Colonic mucosa (tissue), 4 donors: ENCODE results near the gene WDR93. TPM values are rescaled to one million over a fixed set of nuclear protein-coding genes. Genes with fewer than 3 reads are reported as not detected.

Experiments
- DNase-seq: peaks from one replicate; pipeline ENCODE4 v3.0.0-alpha.2; 2020
- H3K27ac ChIP-seq: fragments of 200-600 bp; one replicate; pipeline ENCODE4 v1.8.0; 2021
- H3K27me3 ChIP-seq: fragments of 200-600 bp; one replicate; pipeline ENCODE4 v1.8.0; 2021
- H3K36me3 ChIP-seq: fragments of 200-600 bp; one replicate; pipeline ENCODE4 v1.8.0; 2021
- H3K4me1 ChIP-seq: fragments of 200-600 bp; one replicate; pipeline ENCODE4 v1.8.0; 2021; ENCODE audit warnings: mild to moderate bottlenecking
- H3K4me3 ChIP-seq: fragments of 200-600 bp; one replicate; pipeline ENCODE4 v1.8.0; 2021
- H3K9ac ChIP-seq, 2 donors: one replicate each; pipeline ENCODE4 v1.7.0; 2013; ENCODE audit warnings: control low read depth in 2 of 2, low read depth in 2 of 2, low read length in 2 of 2
- H3K9me3 ChIP-seq: fragments of 200-600 bp; one replicate; pipeline ENCODE4 v1.8.0; 2021
- CTCF ChIP-seq: fragments of 200-600 bp; IDR thresholded peaks from one replicate; pipeline ENCODE4 v1.8.0; 2022; ENCODE audit warnings: antibody characterized with exemption, mild to moderate bottlenecking
- intact Hi-C: fragments of 100-400 bp; cut with DNase I; formaldehyde crosslinking; loops from one replicate; pipeline ENCODE4 v1.14.1; 2022
- total RNA-seq, 2 donors: library from RNA; stranded (reverse); fragmentation: NEBNext Ultra II Directional in 1 of 2; extraction: Animal tissue kit (Norgen Biotek cat#: 25700) in 1 of 2; gene quantifications; one replicate each; pipeline ENCODE4 v1.2.1, GENCODE V29; 2021
- donor health status: healthy.
- donor health status: DM: no; HTN: no; CAD: no.
- donor health status: DM: no; HTN: no; CAD: no.

WDR93 gene
- total RNA-seq, 2 donors from 2014 or later: 0.13 TPM; not detected in 1

DNA sequence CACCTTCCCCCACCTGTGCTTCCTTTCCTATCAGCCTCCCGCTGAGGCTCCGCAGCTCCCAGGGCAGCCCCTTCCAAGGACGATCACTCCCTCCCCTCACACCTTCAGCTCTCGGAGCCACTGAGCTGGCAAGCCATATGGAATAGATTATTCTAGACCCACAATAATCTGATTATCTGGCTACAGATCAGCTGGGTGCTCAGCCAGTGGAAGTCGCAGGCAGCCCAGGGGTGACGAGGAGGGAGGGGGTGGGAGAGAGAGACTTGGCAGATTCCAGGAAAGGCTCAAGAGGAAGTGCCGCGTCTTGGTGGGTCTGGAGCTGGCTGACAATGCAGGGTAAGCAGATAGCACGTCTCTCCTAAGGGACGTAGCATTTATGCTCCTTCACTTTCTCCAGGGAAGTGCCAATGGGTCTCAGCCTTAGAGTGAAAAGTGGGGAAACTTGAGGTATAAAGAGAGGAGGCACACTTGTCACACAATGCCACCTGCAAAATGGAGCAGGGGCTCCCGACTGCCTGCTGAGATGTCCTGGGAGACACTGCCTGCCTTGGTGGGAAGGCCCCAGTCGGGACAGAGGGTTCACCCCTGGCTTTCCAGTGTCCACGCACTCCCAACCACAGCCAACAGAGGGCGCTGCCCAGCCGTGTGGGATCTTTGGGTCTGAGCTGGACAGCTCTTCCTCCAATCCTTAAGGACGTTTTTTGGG is 69.8 kb downstream of the WDR93 start:
- peak overlapping the region in 1 of 2 donors; percentile 62 for H3K9ac ChIP-seq
- H3K27ac ChIP-seq: no peak overlapping the region
- H3K4me3 ChIP-seq: no peak overlapping the region
- H3K27me3 ChIP-seq: no peaks in the 10 kb centered on the region
- DNase-seq: peak; percentile 94
- no peaks in the 10 kb centered on the region for H3K36me3 ChIP-seq
- H3K9me3 ChIP-seq: no peaks in the 10 kb centered on the region
- peak; percentile 98 for TF ChIP-seq CTCF
- peaks cover 12% of the 10 kb centered on the region for H3K4me1 ChIP-seq
- intact Hi-C loops: loop anchor here (2.0 kb wide), 1 partner anchor 114 kb away; no protein-coding TSS in a partner anchor

- Histone ChIP-seq H3K27me3 (no peaks in the 10 kb centered on the region), H3K9me3 (no peaks in the 10 kb centered on the region), H3K4me1 (peaks cover 12% of the 10 kb centered on the region), H3K4me3 (no peak overlapping the region), H3K36me3 (no peaks in the 10 kb centered on the region), H3K27ac (peak overlapping the region; percentile 65), H3K9ac (peak overlapping the region; percentile 45 to 62)
- peak; percentile 34 for TF ChIP-seq CTCF
- intact Hi-C loops: loop anchor here (2.0 kb wide), 1 partner anchor 114 kb away; no protein-coding TSS in a partner anchor
- no peak for DNase-seq
Observed at GRCh38 chr15:89761009-89761831, 70.6 kb downstream of the WDR93 start.

- H3K4me1 ChIP-seq: peaks cover 12% of the 10 kb centered on the region
- no peaks in the 10 kb centered on the region for H3K9me3 ChIP-seq
- TF ChIP-seq CTCF: no peak
- H3K27me3 ChIP-seq: no peaks in the 10 kb centered on the region
- H3K27ac ChIP-seq: peak overlapping the region; percentile 65
- peak overlapping the region; percentile 20 to 62 for H3K9ac ChIP-seq
- no peak overlapping the region for H3K4me3 ChIP-seq
- no peaks in the 10 kb centered on the region for H3K36me3 ChIP-seq
- DNase-seq: peak; percentile 72
- intact Hi-C loops: loop anchor here (2.0 kb wide), 1 partner anchor 113 kb away; no protein-coding TSS in a partner anchor
Observed at GRCh38 chr15:89761929-89762328, 71.3 kb downstream of the WDR93 start.

- intact Hi-C loops: no loop called here
- Histone ChIP-seq H3K9ac (no peak overlapping the region), H3K27me3 (no peaks in the 10 kb centered on the region), H3K9me3 (no peaks in the 10 kb centered on the region), H3K4me3 (no peak overlapping the region), H3K4me1 (peaks cover 19% of the 10 kb centered on the region), H3K36me3 (no peaks in the 10 kb centered on the region), H3K27ac (no peak overlapping the region)
- DNase-seq: no peak
- no peak for TF ChIP-seq CTCF
Observed at GRCh38 chr15:89765694-89766093, 75.1 kb downstream of the WDR93 start.

DNA sequence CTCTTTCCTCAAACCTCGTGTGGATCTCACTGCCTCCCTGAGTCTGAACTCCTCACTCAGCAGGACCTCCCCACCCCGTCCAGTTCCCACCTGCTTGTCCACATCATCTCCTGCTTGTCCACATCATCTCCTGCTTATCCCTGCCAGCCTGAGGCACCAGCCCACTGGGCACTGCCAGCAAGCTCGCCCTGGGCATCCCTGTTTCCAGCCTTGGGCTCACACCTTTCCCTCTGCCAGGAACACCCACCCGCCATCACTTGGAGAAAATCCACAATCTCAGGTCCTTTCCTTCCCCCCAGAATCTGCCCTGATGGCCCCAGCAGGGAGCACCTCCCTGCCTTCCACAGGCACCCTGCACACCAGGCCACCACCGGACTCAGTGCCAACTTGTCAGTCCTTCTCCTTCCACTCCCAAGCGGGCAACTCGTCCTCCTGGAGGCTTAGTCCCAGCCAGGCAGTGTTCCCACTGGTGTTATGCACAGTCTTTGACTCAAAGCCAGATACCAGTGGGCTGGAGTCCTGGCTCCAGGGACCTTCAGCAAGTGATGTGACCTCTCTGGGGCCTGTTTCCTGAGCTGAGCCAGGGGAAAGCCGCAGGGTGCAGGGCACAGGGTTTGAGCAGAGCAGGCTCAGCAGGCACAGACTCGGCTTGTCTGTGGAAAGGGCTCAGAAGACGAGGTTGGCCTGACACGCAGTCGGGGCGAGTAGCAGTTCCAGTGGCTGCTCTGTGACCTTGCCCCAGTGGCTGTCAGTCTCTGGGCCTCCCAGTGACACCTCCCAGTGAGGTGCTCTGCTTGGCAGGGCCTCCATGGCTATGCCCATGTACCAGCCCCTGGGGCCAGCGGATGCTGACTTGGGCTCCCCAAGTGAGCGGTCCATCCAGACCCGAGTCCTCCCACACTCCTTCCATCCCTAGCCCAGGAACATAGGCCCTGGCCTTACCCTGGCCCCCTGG is 76.0 kb downstream of the WDR93 start:
- Histone ChIP-seq H3K36me3 (no peaks in the 10 kb centered on the region), H3K9me3 (no peaks in the 10 kb centered on the region), H3K27ac (no peak overlapping the region), H3K27me3 (no peaks in the 10 kb centered on the region), H3K4me1 (peaks cover 12% of the 10 kb centered on the region), H3K9ac (no peak overlapping the region), H3K4me3 (no peak overlapping the region)
- intact Hi-C loops: no loop called here
- no peak for TF ChIP-seq CTCF
- DNase-seq: no peak
